Choroid plexus epithelial cell (primary cell): ENCODE measurements around the gene MAP1S.

Experiments
- DNase-seq: peaks from one replicate; pipeline ENCODE4 v3.0.0-alpha.2; 2010; ENCODE audit warnings: low read depth
- H3K4me3 ChIP-seq: 2 replicates; pipeline ENCODE4 v1.5.1; 2011; ENCODE audit warnings: low read depth, mild to moderate bottlenecking, control low read depth, low read length, moderate library complexity
- CTCF ChIP-seq: conservative IDR thresholded peaks from 2 replicates; pipeline ENCODE4 v1.5.1; 2011; ENCODE audit warnings: low read depth, mild to moderate bottlenecking, control low read depth, inconsistent platforms, low read length, moderate library complexity

The MAP1S gene

GRCh38 chr19:17725422-17726078 is 6.3 kb downstream of the MAP1S start:
- peak; percentile 55 for TF ChIP-seq CTCF
- DNase-seq: no peak
- no peak overlapping the region for H3K4me3 ChIP-seq

GRCh38 chr19:17726136-17726741 is 7.0 kb downstream of the MAP1S start:
- no peak for TF ChIP-seq CTCF
- H3K4me3 ChIP-seq: no peak overlapping the region
- no peak for DNase-seq

- DNase-seq: no peak
- H3K4me3 ChIP-seq: no peak overlapping the region
- no peak for TF ChIP-seq CTCF
Observed at GRCh38 chr19:17726964-17727773, 7.9 kb downstream of the MAP1S start.

GRCh38 chr19:17727843-17728242 is 8.6 kb downstream of the MAP1S start:
- DNase-seq: no peak
- no peak overlapping the region for H3K4me3 ChIP-seq
- no peak for TF ChIP-seq CTCF

GRCh38 chr19:17733127-17733526 is 13.8 kb downstream of the MAP1S start:
- H3K4me3 ChIP-seq: no peak overlapping the region
- TF ChIP-seq CTCF: no peak
- DNase-seq: no peak

GRCh38 chr19:17734146-17734545 is 14.9 kb downstream of the MAP1S start:
- no peak for TF ChIP-seq CTCF
- H3K4me3 ChIP-seq: no peak overlapping the region
- DNase-seq: no peak
